GM12878 (cell line): ENCODE measurements around the gene DCDC1. TPM values are rescaled to one million over a fixed set of nuclear protein-coding genes. Genes with fewer than 3 reads are reported as not detected.

ENCODE experiments used
- ATAC-seq: fragments of 200-7000 bp; cut with Tn5 transposase; 3 replicates; pipeline ENCODE4 v1.9.1; 2020; ENCODE audit warnings: mild to moderate bottlenecking, moderate library complexity
- BruUV-seq: library from RNA; stranded (reverse); fragments of 400-500 nt; replicated peaks from 2 replicates; lab custom pipeline; 2021; lab: Mats Ljungman, UMichigan
- CTCF ChIA-PET: fragments of 300-600 bp; sonication (Branson Sonifier 250); formaldehyde crosslinking; extraction: SDS; loops from one replicate; lab custom pipeline; 2021; ENCODE audit warnings: inconsistent platforms; lab: Yijun Ruan, JAX
- POLR2A ChIA-PET: fragments of 350-600 bp; formaldehyde crosslinking; extraction: SDS; loops from one replicate; lab custom pipeline; 2021; ENCODE audit warnings: inconsistent platforms; lab: Charles Lee
- RAD21 ChIA-PET: fragments of 300-600 bp; sonication (Branson Sonifier 250); formaldehyde crosslinking; loops from one replicate; lab custom pipeline; 2023; ENCODE audit warnings: antibody characterized with exemption; ENCODE audit not compliant: unreplicated experiment; lab: Charles Lee
- SMC1A ChIA-PET: fragments of 300-600 bp; sonication (Branson Sonifier 250); formaldehyde crosslinking; loops from one replicate; lab custom pipeline; 2023; ENCODE audit not compliant: unreplicated experiment, uncharacterized antibody; lab: Charles Lee
- DNase-seq: peaks from one replicate; pipeline ENCODE4 v3.0.0-alpha.2; 2011; ENCODE audit warnings: low read depth, low spot score
- FAIRE-seq: peaks from 3 replicates; lab custom pipeline; 2011; peaks lifted over from hg19 to GRCh38; lab: Jason Lieb, UNC
- H2AFZ ChIP-seq: 2 replicates; pipeline ENCODE4 v1.6.0; 2011; ENCODE audit warnings: low read depth, low read length, control low read depth; ENCODE audit not compliant: control insufficient read depth
- H3K27ac ChIP-seq: 2 replicates; pipeline ENCODE4 v1.5.1; 2011; ENCODE audit warnings: control low read depth; ENCODE audit not compliant: control insufficient read depth, insufficient read depth
- H3K27me3 ChIP-seq, 2 experiments: replicated peaks in 1 of 2; 2 replicates each; pipeline versions ENCODE4 v1.6.0 to v1.6.1; 2011; ENCODE audit warnings: low read length in 1 of 2; ENCODE audit not compliant: control insufficient read depth in 2 of 2, insufficient read depth in 2 of 2
- H3K36me3 ChIP-seq, 2 experiments: 2 replicates each; pipeline ENCODE4 v1.5.1; 2011; ENCODE audit warnings: low read length in 1 of 2; ENCODE audit not compliant: control insufficient read depth in 2 of 2, insufficient read depth in 2 of 2
- H3K4me1 ChIP-seq: 2 replicates; pipeline ENCODE4 v1.6.1; 2011; ENCODE audit warnings: mild to moderate bottlenecking, low read length, moderate library complexity, mixed read lengths; ENCODE audit not compliant: control insufficient read depth, insufficient read depth
- H3K4me2 ChIP-seq: 2 replicates; pipeline ENCODE4 v1.6.0; 2011; ENCODE audit warnings: control low read depth; ENCODE audit not compliant: control insufficient read depth, insufficient read depth
- H3K4me3 ChIP-seq: fragments of 200-600 bp; sonication (generic); 2 replicates; pipeline ENCODE4 v1.5.1; 2016
- H3K79me2 ChIP-seq: 2 replicates; pipeline ENCODE4 v1.6.0; 2011; ENCODE audit warnings: low read length; ENCODE audit not compliant: control insufficient read depth, insufficient read depth
- H3K9ac ChIP-seq: 2 replicates; pipeline ENCODE4 v1.8.0; 2011; ENCODE audit warnings: low read length, control low read depth, mixed read lengths; ENCODE audit not compliant: control insufficient read depth, insufficient read depth
- H3K9me3 ChIP-seq: replicated peaks from 3 replicates; pipeline ENCODE4 v1.5.1; 2011; ENCODE audit warnings: mild to moderate bottlenecking, low read length; ENCODE audit not compliant: control insufficient read depth, insufficient read depth
- H4K20me1 ChIP-seq: 2 replicates; pipeline ENCODE4 v1.6.0; 2011; ENCODE audit not compliant: control insufficient read depth, insufficient read depth
- ATF7 ChIP-seq: fragments of 450-650 bp; IDR thresholded peaks from 2 replicates; pipeline ENCODE4 v1.6.1; 2016; ENCODE audit warnings: low read depth, mild to moderate bottlenecking
- BRCA1 ChIP-seq: IDR thresholded peaks from 2 replicates; pipeline ENCODE4 v1.6.1; 2011; ENCODE audit warnings: low read depth, low read length, improper control_type of control experiment
- CHD4 ChIP-seq: fragments of 200-600 bp; sonication (generic); IDR thresholded peaks from 2 replicates; pipeline ENCODE4 v1.6.1; 2016; ENCODE audit warnings: mild to moderate bottlenecking
- DPF2 ChIP-seq: fragments of 450-650 bp; IDR thresholded peaks from 2 replicates; pipeline ENCODE4 v1.6.1; 2017; ENCODE audit warnings: mild to moderate bottlenecking
- FOXK2 ChIP-seq: fragments of 450-650 bp; IDR thresholded peaks from 2 replicates; pipeline ENCODE4 v1.6.1; 2017; ENCODE audit warnings: mild to moderate bottlenecking, moderate library complexity
- IRF3 ChIP-seq: fragments of 450-650 bp; IDR thresholded peaks from 2 replicates; pipeline ENCODE4 v1.6.1; 2014; ENCODE audit warnings: mild to moderate bottlenecking
- MYB ChIP-seq: fragments of 150-350 bp; IDR thresholded peaks from 2 replicates; pipeline ENCODE4 v1.6.1; 2014; ENCODE audit warnings: mild to moderate bottlenecking, low read depth, low read length, borderline replicate concordance
- RELA ChIP-seq: fragments of 450-650 bp; IDR thresholded peaks from 2 replicates; pipeline ENCODE4 v1.8.0; 2014; ENCODE audit warnings: borderline replicate concordance; ENCODE audit not compliant: partially characterized antibody
- STAT1 ChIP-seq: fragments of 450-650 bp; conservative IDR thresholded peaks from 2 replicates; pipeline ENCODE4 v1.6.1; 2014; ENCODE audit warnings: antibody characterized with exemption, mild to moderate bottlenecking
- TCF12 ChIP-seq: IDR thresholded peaks from 2 replicates; pipeline ENCODE4 v1.6.1; 2011; ENCODE audit warnings: low read depth, mild to moderate bottlenecking, low read length
- YY1 ChIP-seq: IDR thresholded peaks from 2 replicates; pipeline ENCODE4 v1.6.1; 2011; ENCODE audit warnings: low read depth, mild to moderate bottlenecking, low read length
- ZNF622 ChIP-seq: fragments of 450-650 bp; IDR thresholded peaks from 2 replicates; pipeline ENCODE4 v1.6.1; 2017; ENCODE audit warnings: mild to moderate bottlenecking, inconsistent platforms
- WGBS: methylation state at CpG from one replicate; pipeline ENCODE4 v1.1.6; 2016; ENCODE audit warnings: low lambda C conversion rate; ENCODE audit not compliant: insufficient replicate concordance, insufficient coverage; ENCODE audit errors: missing lambda C conversion rate; 5-methylcytosine and 5-hydroxymethylcytosine counted together
- in situ Hi-C: fragments of 300-500 bp; cut with MboI; formaldehyde crosslinking; loops from 9 replicates; pipeline ENCODE4 v1.14.3; 2018; ENCODE audit warnings: mixed read lengths
- intact Hi-C: fragments of 100-400 bp; cut with micrococcal nuclease; formaldehyde crosslinking; loops from one replicate; pipeline ENCODE4 v1.14.2; 2022; ENCODE audit not compliant: unreplicated experiment
- polyA plus RNA-seq, 11 experiments: library from polyadenylated mRNA; depleted of rRNA in 4 of 11; unstranded in 6 of 11; stranded (reverse) in 5 of 11; fragments of >200 nt; fragmentation: Nextera tagmentation in 4 of 11; fragmentation: Illumina TruSeq in 1 of 11; extraction: Ambion mirVana in 4 of 11; extraction: Trizol in 1 of 11; gene quantifications; 1 replicate in 1 of 11; 2 replicates in 10 of 11; pipeline versions ENCODE4 v1.2.1 to v1.2.3, GENCODE V29; 2011 to 2016; ENCODE audit warnings: inconsistent platforms in 2 of 11, missing spikeins in 2 of 11, low read depth in 1 of 11
- total RNA-seq, 4 experiments: library from RNA; depleted of rRNA in 3 of 4; stranded (reverse); fragments of >200 nt in 3 of 4; fragmentation: Illumina TruSeq in 1 of 4; extraction: Trizol in 1 of 4; gene quantifications; 2 replicates each; pipeline versions ENCODE4 v1.2.1 to v1.2.3, GENCODE V29; 2013 to 2021
- TF ChIP-seq, protein P1 (sequence below): fragments of 450-650 bp; IDR thresholded peaks from 2 replicates; pipeline ENCODE4 v1.6.1; 2016; ENCODE audit warnings: mild to moderate bottlenecking, moderate library complexity, borderline replicate concordance

DCDC1 gene
- total and polyA plus RNA-seq, 10 of the 15 experiments (the other 5 are each of a cell fraction or from before 2014, with no cell fraction given): not detected

GRCh38 chr11:31022080-31022479, 347.5 kb downstream of the DCDC1 start:
- FAIRE-seq: no peak
- DNase-seq: no peak
- BruUV-seq: no TSS peak
- no peaks in the 10 kb centered on the region for H3K9me3 ChIP-seq
- H3K27ac ChIP-seq: no peak overlapping the region
- in situ Hi-C loops (no loop called here), intact Hi-C loops (no loop called here)
- no peaks in the 10 kb centered on the region for H3K36me3 ChIP-seq
- H3K4me2 ChIP-seq: no peak overlapping the region
- no peak overlapping the region for H3K9ac ChIP-seq
- no peaks in the 10 kb centered on the region for H3K27me3 ChIP-seq
- H4K20me1 ChIP-seq: no peaks in the 10 kb centered on the region
- CTCF ChIA-PET: interaction anchor here (0.7 kb wide), 1 partner anchor 13 kb away, joined by 3 read pairs; no protein-coding TSS in a partner anchor
- RAD21 ChIA-PET: no interaction called here
- POLR2A ChIA-PET: no interaction called here
- 3% methylated on average over 2 of the region's 2 CpGs for WGBS
- ATAC-seq: no peak
- H2AFZ ChIP-seq: no peak overlapping the region
- TF ChIP-seq STAT1 (no peak), BRCA1 (no peak), IRF3 (no peak), DPF2 (no peak), ZNF622 (no peak), RELA (no peak), ATF7 (no peak), MYB (no peak), FOXK2 (no peak), TCF12 (no peak), YY1 (no peak), CHD4 (no peak)
- TF ChIP-seq, protein P1, sequence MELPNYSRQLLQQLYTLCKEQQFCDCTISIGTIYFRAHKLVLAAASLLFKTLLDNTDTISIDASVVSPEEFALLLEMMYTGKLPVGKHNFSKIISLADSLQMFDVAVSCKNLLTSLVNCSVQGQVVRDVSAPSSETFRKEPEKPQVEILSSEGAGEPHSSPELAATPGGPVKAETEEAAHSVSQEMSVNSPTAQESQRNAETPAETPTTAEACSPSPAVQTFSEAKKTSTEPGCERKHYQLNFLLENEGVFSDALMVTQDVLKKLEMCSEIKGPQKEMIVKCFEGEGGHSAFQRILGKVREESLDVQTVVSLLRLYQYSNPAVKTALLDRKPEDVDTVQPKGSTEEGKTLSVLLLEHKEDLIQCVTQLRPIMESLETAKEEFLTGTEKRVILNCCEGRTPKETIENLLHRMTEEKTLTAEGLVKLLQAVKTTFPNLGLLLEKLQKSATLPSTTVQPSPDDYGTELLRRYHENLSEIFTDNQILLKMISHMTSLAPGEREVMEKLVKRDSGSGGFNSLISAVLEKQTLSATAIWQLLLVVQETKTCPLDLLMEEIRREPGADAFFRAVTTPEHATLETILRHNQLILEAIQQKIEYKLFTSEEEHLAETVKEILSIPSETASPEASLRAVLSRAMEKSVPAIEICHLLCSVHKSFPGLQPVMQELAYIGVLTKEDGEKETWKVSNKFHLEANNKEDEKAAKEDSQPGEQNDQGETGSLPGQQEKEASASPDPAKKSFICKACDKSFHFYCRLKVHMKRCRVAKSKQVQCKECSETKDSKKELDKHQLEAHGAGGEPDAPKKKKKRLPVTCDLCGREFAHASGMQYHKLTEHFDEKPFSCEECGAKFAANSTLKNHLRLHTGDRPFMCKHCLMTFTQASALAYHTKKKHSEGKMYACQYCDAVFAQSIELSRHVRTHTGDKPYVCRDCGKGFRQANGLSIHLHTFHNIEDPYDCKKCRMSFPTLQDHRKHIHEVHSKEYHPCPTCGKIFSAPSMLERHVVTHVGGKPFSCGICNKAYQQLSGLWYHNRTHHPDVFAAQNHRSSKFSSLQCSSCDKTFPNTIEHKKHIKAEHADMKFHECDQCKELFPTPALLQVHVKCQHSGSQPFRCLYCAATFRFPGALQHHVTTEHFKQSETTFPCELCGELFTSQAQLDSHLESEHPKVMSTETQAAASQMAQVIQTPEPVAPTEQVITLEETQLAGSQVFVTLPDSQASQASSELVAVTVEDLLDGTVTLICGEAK: no peak
- no peaks in the 10 kb centered on the region for H3K79me2 ChIP-seq
- H3K4me1 ChIP-seq: no peaks in the 10 kb centered on the region
- H3K4me3 ChIP-seq: no peak overlapping the region
- SMC1A ChIA-PET: no interaction called here
